ENCODE results near the gene TBP.

TBP gene

GRCh38 chr6:170509723-170510018 is 44.5 kb upstream of the TBP start:
- DNase-seq: no peak
- Histone ChIP-seq H3K27me3 (no peaks in the 10 kb centered on the region), H3K4me3 (ENCODE audit: low read depth, low read length) (no peak overlapping the region), H3K36me3 (no peaks in the 10 kb centered on the region), H3K9me3 (no peaks in the 10 kb centered on the region), H3K4me1 (no peaks in the 10 kb centered on the region)
- TF ChIP-seq CTCF (IDR thresholded peaks at IDR 0.05; ENCODE audit: low read depth, low read length): no peak

- H3K9me3 ChIP-seq: no peaks in the 10 kb centered on the region
- no peaks in the 10 kb centered on the region for H3K36me3 ChIP-seq
- DNase-seq: no peak
- H3K27me3 ChIP-seq: no peaks in the 10 kb centered on the region
- no peak for TF ChIP-seq CTCF (IDR thresholded peaks at IDR 0.05; ENCODE audit: low read depth, low read length)
- no peaks in the 10 kb centered on the region for H3K4me1 ChIP-seq
- H3K4me3 ChIP-seq (ENCODE audit: low read depth, low read length): no peak overlapping the region
Observed at GRCh38 chr6:170510631-170511030, 43.5 kb upstream of the TBP start.

- DNase-seq: no peak
- no peaks in the 10 kb centered on the region for H3K4me1 ChIP-seq
- no peak for TF ChIP-seq CTCF (IDR thresholded peaks at IDR 0.05; ENCODE audit: low read depth, low read length)
- no peak overlapping the region for H3K4me3 ChIP-seq (ENCODE audit: low read depth, low read length)
- H3K27me3 ChIP-seq: no peaks in the 10 kb centered on the region
- no peaks in the 10 kb centered on the region for H3K9me3 ChIP-seq
- H3K36me3 ChIP-seq: no peaks in the 10 kb centered on the region
Observed at GRCh38 chr6:170512249-170512648, 41.9 kb upstream of the TBP start.

GRCh38 chr6:170514908-170515307 is 39.3 kb upstream of the TBP start:
- Histone ChIP-seq H3K4me3 (ENCODE audit: low read depth, low read length) (no peak overlapping the region), H3K9me3 (no peaks in the 10 kb centered on the region), H3K36me3 (no peaks in the 10 kb centered on the region), H3K27me3 (no peaks in the 10 kb centered on the region), H3K4me1 (no peaks in the 10 kb centered on the region)
- DNase-seq: no peak
- no peak for TF ChIP-seq CTCF (IDR thresholded peaks at IDR 0.05; ENCODE audit: low read depth, low read length)

- no peaks in the 10 kb centered on the region for H3K27me3 ChIP-seq
- H3K36me3 ChIP-seq: no peaks in the 10 kb centered on the region
- peak; percentile 76 for DNase-seq
- H3K4me1 ChIP-seq: no peaks in the 10 kb centered on the region
- H3K4me3 ChIP-seq (ENCODE audit: low read depth, low read length): no peak overlapping the region
- peak; percentile 89 for TF ChIP-seq CTCF (IDR thresholded peaks at IDR 0.05; ENCODE audit: low read depth, low read length)
- no peaks in the 10 kb centered on the region for H3K9me3 ChIP-seq
Observed at GRCh38 chr6:170516783-170517616, 37.2 kb upstream of the TBP start.

GRCh38 chr6:170522565-170523183 is 31.5 kb upstream of the TBP start:
- H3K4me1 ChIP-seq: peaks cover 4% of the 10 kb centered on the region
- peak; percentile 58 for TF ChIP-seq CTCF (IDR thresholded peaks at IDR 0.05; ENCODE audit: low read depth, low read length)
- H3K27me3 ChIP-seq: no peaks in the 10 kb centered on the region
- no peaks in the 10 kb centered on the region for H3K9me3 ChIP-seq
- no peak overlapping the region for H3K4me3 ChIP-seq (ENCODE audit: low read depth, low read length)
- H3K36me3 ChIP-seq: no peaks in the 10 kb centered on the region
- peak; percentile 49 for DNase-seq

Measured in BE2C (cell line).